ENCODE data around the gene C19orf81. TPM values are rescaled to one million over a fixed set of nuclear protein-coding genes. Genes with fewer than 3 reads are reported as not detected.
A peak's percentile ranks its signal among the peaks of the same experiment; 100 is the strongest.
"Not testable (repeated sequence)": the region's sequence is repeated elsewhere in the genome, so short reads cannot be mapped to it uniquely, and the experiment has no call there.

C19orf81 gene
- total RNA-seq, 1 donor, result not detected

DNA sequence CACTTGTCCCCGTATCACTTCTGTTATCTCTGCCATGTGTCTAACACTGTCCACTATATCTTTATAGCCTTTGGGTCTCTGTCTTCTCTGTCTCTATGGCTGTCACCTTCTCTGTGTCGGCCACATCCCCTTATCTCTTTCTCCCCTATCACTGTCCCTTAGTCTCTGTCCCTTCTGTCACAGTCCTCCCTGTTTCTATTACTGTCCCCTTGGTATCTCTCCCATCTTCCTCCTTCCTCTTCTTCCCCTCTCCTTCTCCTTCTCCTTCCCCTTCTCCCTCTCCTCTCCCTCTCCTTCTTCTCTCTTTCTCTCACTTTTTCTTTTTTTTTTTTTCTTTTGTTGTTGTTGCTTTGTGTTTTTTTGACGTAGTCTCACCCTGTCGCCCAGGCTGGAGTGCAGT, 46.3 kb upstream of the C19orf81 start:
- H3K4me3 ChIP-seq (ENCODE audit: insufficient read depth, low read length), result no peak overlapping the region
- no peaks in the 10 kb centered on the region for H3K79me2 ChIP-seq (ENCODE audit: insufficient read depth, low read length)
- no peaks in the 10 kb centered on the region for H3K4me1 ChIP-seq (ENCODE audit: insufficient read depth, low read length)
- no peaks in the 10 kb centered on the region for H3K36me3 ChIP-seq (ENCODE audit: insufficient read depth, low read length)
- no peak overlapping the region for H2AFZ ChIP-seq (ENCODE audit: low read length)
- H3K27me3 ChIP-seq (ENCODE audit: insufficient read depth, low read length), result peaks cover 11% of the 10 kb centered on the region
- H3K9me3 ChIP-seq (ENCODE audit: low read depth, low read length), result no peaks in the 10 kb centered on the region
- H3K27ac ChIP-seq (ENCODE audit: low read depth, low read length), result no peak overlapping the region
- H4K20me1 ChIP-seq (ENCODE audit: insufficient read depth, low read length), result no peaks in the 10 kb centered on the region
- TF ChIP-seq, protein P1, sequence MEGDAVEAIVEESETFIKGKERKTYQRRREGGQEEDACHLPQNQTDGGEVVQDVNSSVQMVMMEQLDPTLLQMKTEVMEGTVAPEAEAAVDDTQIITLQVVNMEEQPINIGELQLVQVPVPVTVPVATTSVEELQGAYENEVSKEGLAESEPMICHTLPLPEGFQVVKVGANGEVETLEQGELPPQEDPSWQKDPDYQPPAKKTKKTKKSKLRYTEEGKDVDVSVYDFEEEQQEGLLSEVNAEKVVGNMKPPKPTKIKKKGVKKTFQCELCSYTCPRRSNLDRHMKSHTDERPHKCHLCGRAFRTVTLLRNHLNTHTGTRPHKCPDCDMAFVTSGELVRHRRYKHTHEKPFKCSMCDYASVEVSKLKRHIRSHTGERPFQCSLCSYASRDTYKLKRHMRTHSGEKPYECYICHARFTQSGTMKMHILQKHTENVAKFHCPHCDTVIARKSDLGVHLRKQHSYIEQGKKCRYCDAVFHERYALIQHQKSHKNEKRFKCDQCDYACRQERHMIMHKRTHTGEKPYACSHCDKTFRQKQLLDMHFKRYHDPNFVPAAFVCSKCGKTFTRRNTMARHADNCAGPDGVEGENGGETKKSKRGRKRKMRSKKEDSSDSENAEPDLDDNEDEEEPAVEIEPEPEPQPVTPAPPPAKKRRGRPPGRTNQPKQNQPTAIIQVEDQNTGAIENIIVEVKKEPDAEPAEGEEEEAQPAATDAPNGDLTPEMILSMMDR (IDR thresholded peaks at IDR 0.05; ENCODE audit: extremely low read depth, low read depth, low read length), result no peak
- DNase-seq (ENCODE audit: insufficient read length, low spot score, missing footprints), result no peak
- H3K4me2 ChIP-seq (ENCODE audit: insufficient read depth, low read length), result no peak overlapping the region

DNA sequence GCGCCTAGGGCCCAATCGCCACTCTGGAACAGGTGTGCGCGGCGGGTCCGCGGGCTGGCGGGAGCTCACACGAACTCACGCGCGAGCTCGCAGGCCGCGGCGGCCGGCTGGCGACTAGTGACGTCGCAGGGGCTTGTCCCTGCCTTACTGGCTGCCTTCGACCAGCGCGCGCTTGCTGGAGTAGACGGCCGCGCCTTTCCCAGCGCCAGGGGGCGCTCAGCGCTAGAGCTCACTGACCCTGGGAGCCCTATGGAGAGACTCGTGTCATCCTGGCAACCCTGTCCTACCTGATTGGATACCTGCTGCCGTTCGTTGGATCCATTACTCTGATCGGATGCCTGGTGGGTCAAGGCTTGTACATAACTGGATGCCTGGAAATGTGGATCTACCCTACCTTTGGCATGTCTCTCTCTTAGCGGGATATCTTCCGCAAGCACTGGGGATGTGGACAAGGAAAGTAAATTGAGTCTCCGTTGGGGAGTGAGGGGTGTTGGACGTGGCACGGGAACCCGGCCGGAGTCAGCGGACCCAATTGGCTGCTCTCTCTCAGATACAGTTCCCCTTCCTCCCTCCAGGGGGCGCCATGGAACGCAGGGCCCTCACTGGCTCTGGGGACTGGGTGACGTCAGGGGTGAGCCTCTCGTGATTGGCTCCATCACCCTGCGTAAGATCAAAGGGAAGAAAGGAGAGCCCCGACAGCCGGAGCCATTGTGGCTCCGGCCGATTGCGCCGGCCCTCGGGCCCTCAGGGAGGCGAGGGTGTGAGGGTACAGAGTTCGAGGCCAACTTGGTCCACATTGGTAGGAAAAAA, 44.8 kb upstream of the C19orf81 start:
- H3K27ac ChIP-seq (ENCODE audit: low read depth, low read length); H3K4me1 ChIP-seq (ENCODE audit: insufficient read depth, low read length); H3K4me2 ChIP-seq (ENCODE audit: insufficient read depth, low read length); DNase-seq (ENCODE audit: insufficient read length, low spot score, missing footprints); H3K4me3 ChIP-seq (ENCODE audit: insufficient read depth, low read length); H3K79me2 ChIP-seq (ENCODE audit: insufficient read depth, low read length); H4K20me1 ChIP-seq (ENCODE audit: insufficient read depth, low read length); H2AFZ ChIP-seq (ENCODE audit: low read length); H3K9me3 ChIP-seq (ENCODE audit: low read depth, low read length); H3K36me3 ChIP-seq (ENCODE audit: insufficient read depth, low read length): not testable (repeated sequence)
- H3K27me3 ChIP-seq (ENCODE audit: insufficient read depth, low read length), result peaks cover 11% of the 10 kb centered on the region

DNA sequence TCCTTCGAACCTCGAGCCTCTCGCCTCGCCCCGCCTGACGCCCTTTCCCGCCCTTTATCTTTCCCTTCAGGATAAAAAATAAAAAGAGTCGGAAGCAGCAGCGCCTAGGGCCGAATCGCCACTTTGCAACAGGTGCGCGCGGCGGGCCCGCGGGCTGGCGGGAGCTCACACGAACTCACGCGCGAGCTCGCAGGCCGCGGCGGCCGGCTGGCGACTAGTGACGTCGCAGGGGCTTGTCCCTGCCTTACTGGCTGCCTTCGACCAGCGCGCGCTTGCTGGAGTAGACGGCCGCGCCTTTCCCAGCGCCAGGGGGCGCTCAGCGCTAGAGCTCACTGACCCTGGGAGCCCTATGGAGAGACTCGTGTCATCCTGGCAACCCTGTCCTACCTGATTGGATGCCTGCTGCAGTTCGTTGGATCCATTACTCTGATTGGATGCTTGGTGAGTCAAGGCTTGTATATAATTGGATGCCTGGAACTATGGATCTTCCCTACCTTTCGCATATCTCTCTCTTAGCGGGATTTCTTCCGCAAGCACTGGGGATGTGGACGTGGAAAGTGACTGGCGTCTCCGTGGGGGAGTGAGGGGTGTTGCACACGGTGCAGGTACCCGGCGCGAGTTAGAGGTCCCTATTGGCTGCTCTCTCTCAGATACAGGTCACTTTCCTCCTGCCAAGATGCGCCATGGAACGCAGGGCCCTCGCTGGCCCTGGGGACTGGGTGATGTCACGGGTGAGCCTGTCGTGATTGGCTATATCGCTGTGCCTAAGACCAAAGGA, 43.0 kb upstream of the C19orf81 start:
- TF ChIP-seq, protein P1 (IDR thresholded peaks at IDR 0.05; ENCODE audit: extremely low read depth, low read depth, low read length), result peak; percentile 29
- not testable (repeated sequence) for DNase-seq (ENCODE audit: insufficient read length, low spot score, missing footprints); H3K36me3 ChIP-seq (ENCODE audit: insufficient read depth, low read length); H3K4me3 ChIP-seq (ENCODE audit: insufficient read depth, low read length); H3K27me3 ChIP-seq (ENCODE audit: insufficient read depth, low read length); H3K79me2 ChIP-seq (ENCODE audit: insufficient read depth, low read length); H3K4me1 ChIP-seq (ENCODE audit: insufficient read depth, low read length); H3K4me2 ChIP-seq (ENCODE audit: insufficient read depth, low read length); H2AFZ ChIP-seq (ENCODE audit: low read length); H4K20me1 ChIP-seq (ENCODE audit: insufficient read depth, low read length); H3K27ac ChIP-seq (ENCODE audit: low read depth, low read length); H3K9me3 ChIP-seq (ENCODE audit: low read depth, low read length)

DNA sequence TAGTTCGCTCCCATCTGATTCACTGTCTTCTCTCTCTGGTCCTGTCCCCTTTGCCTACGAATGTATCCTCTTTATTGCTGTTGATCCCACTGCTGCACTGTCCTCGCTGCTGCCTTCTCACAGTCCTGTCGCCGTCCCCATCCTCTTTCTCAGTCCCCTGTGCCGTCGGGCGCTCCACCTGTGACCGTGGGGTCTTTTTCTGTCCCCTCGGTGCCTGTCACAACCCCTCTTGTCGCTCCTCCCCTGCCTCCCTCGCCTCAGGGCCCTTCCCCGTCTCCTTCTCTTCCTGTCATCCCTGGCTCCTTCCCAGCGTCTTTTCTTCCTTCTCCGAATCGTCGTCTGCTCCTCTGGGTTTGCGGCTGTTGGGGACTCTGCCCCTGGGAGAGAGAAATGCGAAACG, 41.9 kb upstream of the C19orf81 start:
- no peaks in the 10 kb centered on the region for H3K9me3 ChIP-seq (ENCODE audit: low read depth, low read length)
- no peak overlapping the region for H3K4me2 ChIP-seq (ENCODE audit: insufficient read depth, low read length)
- no peaks in the 10 kb centered on the region for H4K20me1 ChIP-seq (ENCODE audit: insufficient read depth, low read length)
- H3K4me1 ChIP-seq (ENCODE audit: insufficient read depth, low read length), result no peaks in the 10 kb centered on the region
- H3K27ac ChIP-seq (ENCODE audit: low read depth, low read length), result no peak overlapping the region
- H3K4me3 ChIP-seq (ENCODE audit: insufficient read depth, low read length), result no peak overlapping the region
- TF ChIP-seq, protein P1 (IDR thresholded peaks at IDR 0.05; ENCODE audit: extremely low read depth, low read depth, low read length), result no peak
- DNase-seq (ENCODE audit: insufficient read length, low spot score, missing footprints), result no peak
- no peaks in the 10 kb centered on the region for H3K36me3 ChIP-seq (ENCODE audit: insufficient read depth, low read length)
- no peaks in the 10 kb centered on the region for H3K27me3 ChIP-seq (ENCODE audit: insufficient read depth, low read length)
- H3K79me2 ChIP-seq (ENCODE audit: insufficient read depth, low read length), result no peaks in the 10 kb centered on the region
- no peak overlapping the region for H2AFZ ChIP-seq (ENCODE audit: low read length)
